Lower leg skin (tissue), 3 donors: ENCODE results near the gene NFX1.

ENCODE experiments used
- POLR2A ChIP-seq, 2 donors: fragments of 450-650 bp; IDR thresholded peaks; one replicate each; pipeline ENCODE4 v1.6.1; 2016 to 2017; ENCODE audit warnings: antibody characterized with exemption in 2 of 2, mild to moderate bottlenecking in 1 of 2, moderate library complexity in 1 of 2
- TF ChIP-seq, protein P1 (sequence below), 3 donors: fragments of 450-650 bp; IDR thresholded peaks; one replicate each; pipeline ENCODE4 v1.5.1; 2016; ENCODE audit warnings: antibody characterized with exemption in 3 of 3, mild to moderate bottlenecking in 3 of 3, moderate library complexity in 2 of 3

DNA sequence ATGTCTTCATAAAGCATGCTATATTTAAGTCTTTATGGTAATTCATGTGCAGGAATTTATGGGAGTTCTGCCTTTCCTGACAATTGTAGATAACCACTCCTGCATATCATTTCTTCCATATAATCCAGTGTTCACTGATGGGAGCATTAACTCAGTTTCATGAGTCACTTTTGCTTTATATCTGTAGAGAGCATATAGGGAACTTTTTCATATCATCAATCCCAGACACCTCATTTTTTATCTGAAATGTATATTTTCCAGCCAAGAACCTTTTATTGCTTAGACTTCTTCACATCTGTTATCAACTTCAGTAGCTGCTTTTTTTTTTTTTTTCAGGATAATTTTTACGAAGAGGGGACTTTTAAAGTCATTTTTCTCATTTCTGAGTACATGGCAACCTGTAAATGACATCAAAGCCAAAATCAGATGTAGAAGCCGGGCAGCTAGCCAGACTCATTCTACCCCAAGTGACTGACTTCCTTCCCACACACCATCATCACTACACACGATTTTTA lies 41.1 kb downstream of the NFX1 start:
- TF ChIP-seq, protein P1, sequence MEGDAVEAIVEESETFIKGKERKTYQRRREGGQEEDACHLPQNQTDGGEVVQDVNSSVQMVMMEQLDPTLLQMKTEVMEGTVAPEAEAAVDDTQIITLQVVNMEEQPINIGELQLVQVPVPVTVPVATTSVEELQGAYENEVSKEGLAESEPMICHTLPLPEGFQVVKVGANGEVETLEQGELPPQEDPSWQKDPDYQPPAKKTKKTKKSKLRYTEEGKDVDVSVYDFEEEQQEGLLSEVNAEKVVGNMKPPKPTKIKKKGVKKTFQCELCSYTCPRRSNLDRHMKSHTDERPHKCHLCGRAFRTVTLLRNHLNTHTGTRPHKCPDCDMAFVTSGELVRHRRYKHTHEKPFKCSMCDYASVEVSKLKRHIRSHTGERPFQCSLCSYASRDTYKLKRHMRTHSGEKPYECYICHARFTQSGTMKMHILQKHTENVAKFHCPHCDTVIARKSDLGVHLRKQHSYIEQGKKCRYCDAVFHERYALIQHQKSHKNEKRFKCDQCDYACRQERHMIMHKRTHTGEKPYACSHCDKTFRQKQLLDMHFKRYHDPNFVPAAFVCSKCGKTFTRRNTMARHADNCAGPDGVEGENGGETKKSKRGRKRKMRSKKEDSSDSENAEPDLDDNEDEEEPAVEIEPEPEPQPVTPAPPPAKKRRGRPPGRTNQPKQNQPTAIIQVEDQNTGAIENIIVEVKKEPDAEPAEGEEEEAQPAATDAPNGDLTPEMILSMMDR (IDR thresholded peaks at IDR 0.05), result no peak
- TF ChIP-seq POLR2A (IDR thresholded peaks at IDR 0.05), result no peak
